HG02798 (cell line): ENCODE measurements around the gene AXIN1.
"Not testable (repeated sequence)": the region's sequence is repeated elsewhere in the genome, so short reads cannot be mapped to it uniquely, and the experiment has no call there.

Experiments
- ATAC-seq: cut with Tn5 transposase; IDR thresholded peaks from one replicate; pipeline ENCODE4 v1.9.1; 2021; ENCODE audit warnings: mild to moderate bottlenecking; ENCODE audit not compliant: unreplicated experiment, poor library complexity

Gene AXIN1

DNA sequence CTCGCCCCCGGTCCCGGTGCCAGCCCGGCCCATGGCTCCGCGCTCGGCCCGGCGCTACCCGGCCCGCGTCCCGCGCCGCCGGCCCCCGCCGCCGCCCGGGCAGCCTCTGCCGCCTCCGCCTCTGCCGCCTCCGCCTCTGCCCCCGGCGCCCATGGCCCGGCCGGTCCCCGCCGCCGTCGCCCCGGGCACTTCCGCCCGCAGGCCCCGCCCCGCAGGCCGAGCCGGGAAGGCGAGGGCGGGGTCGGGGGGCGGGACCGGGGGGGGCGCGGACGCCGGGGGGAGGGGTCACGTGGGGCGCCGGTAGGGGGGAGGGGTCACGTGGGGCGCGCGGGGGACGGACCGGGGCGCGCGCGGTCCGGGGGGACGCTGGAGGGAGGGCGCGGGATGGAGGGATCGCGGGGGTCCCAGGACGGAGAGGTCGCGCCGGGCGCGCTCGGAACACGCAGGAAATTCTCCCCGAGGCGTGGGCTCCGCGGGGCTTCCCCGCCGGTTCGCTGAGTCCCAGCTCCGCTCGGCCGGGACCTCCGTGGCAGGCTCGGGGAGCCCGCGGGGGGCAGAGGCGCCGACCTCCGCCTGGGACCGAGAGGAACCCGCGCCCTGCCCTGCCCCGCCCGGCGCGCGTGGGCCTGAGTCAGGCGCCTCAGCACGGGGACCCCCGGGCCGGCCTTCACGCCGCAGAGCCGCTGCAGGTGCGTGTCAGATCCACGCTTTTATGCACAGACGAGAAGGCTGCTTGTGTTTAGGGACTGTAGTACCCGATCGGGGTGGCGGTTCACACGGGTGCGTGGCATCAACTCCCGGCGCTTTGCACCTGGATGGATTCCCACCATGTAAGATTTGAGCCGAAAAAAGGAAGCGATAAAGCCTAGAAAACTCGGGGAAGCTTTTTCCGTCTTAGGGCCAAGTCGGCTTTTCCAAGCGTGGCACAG lies 29.5 kb upstream of the AXIN1 start, which contains the start of gene PGAP6:
TSS of gene PGAP6 (minus strand) at position 190 of the 929 bp plus-strand sequence. CDS start at position 33, 157 bp downstream.
- peak; percentile 74 for ATAC-seq

DNA sequence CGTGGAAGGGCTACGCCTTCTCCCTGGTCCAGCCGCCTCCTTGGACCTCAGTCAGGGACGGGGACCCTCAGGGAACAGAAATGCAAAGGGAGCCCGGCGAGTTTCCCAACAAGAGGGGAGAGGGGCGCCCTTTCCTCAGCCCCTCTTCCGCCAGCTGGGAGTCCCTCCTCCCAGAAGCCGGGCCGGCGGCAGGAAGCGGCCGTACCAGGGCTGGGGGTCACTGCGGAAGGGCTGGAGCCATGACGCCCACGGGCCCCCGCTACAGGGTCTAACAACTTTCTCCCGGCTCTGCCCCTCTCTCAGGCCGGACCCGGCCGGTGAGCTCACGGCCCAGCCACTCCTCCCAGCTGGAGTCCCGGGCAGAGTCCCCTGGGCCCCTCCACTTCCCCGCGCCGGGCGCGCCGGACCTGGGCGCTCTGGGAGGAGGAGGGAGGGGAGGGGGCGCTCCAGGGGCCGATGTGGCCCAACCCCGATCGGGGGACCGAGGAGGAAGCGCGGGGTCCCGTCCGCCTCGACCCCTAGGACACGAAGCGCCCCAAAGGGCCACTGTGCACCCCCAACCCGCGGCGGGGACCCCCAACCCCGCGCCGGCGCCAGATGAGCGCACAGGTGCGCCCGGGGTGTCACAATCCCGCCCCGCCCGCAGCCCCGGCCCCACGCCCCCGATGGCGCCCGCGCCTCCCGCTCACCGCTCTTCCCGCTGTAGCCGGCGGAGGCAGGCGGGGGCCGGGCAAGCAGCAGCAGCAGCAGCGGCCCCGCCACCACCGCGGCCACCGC lies 28.7 kb upstream of the AXIN1 start:
- ATAC-seq = peak; percentile 14

DNA sequence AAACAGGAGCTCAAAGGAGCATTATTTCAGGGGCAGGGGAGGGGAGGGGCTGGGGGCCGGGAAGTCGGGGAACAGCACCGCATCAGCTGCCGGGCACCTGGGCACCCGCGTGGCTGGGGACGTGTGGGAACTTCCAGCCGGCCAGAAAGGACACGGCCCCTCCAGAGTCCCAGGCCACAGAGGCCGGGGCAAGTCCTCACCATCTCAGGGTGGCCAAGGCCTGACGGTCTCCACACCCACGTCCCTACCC lies 28.2 kb upstream of the AXIN1 start:
- ATAC-seq = no peak

DNA sequence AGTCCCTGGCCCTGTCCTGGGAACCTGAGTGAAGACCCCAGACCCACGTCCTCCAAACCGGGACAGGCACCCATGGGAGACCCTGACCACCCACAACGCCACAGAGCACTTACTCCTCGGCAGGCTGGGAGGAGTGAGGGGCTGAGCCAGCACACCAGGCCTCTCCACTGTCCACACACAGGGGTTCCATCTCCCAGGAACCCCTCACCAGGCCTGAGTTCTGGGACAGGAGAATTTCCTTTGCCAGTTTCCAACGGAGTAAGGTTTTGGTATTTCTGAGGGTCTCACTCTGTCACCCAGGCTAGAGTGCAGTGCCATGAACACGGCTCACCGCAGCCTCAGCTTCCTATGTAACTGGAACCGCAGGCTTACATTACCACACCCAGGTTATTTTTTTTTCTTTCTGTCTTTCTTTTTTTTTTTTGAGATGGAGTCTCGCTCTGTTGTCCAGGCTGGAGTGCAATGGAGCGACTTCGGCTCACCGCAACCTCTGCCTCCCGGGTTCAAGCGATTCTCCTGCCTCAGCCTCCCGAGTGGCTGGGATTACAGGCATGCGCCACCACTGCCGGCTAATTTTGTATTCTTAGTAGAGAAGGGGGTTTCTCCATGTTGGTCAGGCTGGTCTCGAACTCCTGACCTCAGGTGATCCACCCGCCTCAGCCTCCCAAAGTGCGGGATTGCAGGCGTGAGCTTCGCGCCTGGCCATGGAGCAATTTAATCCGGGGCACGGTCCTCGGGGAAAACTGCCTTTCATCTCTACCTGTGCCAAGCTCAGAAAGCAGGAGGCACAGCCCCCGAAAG lies 27.6 kb upstream of the AXIN1 start:
- no peak for ATAC-seq

DNA sequence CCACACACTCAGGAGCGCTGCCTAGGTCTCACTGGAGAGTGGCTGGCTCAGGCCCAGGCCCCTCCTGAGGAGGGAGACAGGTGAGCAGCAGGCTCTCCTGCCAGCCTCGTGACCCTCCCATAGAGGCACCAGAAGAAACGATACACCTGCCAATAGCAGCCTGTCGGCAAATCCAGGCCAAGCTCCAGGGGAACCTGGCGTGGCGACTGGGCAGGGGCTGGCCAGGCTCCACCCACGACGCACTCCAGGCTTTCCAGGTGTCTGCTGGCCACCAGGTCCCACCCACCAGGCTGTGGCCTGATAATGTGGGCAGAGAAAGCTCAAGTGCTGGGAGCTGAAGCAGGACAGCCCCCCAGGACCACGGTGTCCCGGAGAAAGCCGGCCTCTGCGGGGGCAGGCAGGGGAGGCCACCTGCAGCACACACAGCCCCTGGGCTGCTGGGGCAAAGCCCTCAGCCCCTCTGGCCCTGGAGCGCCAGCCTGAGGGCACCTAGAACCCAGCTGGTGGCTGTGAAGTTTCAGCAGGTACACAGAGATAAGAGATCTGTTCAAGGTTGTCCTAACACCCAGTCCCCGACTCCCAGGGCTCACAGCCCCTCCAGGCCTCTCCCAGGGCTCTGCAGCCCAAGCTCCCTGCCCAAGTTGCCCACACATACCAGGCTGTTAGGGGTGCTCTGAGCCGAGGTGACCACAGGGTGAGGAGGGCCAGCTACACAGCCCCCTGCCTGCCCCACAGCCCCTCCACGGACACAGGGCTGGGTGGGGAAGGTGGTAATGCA lies 26.8 kb upstream of the AXIN1 start:
- no peak for ATAC-seq

DNA sequence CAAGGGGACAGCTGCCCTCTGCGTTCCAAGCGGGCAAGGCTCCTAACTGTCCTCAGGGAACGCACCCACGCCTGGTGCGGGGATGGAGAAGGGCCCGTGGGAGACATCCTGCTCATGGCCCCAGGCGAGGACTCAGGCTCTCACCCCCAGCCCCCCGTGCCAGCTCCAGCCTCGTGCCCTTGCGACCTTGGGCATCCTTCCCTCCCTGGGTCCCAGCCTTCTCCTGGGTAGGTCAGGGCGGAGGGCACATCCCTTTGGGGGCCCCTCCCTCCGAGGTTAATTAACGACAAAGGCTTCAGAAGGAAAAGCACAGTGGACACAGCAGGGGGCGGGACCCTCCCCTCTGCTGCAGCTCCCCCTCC lies 26.3 kb upstream of the AXIN1 start:
- ATAC-seq = no peak

DNA sequence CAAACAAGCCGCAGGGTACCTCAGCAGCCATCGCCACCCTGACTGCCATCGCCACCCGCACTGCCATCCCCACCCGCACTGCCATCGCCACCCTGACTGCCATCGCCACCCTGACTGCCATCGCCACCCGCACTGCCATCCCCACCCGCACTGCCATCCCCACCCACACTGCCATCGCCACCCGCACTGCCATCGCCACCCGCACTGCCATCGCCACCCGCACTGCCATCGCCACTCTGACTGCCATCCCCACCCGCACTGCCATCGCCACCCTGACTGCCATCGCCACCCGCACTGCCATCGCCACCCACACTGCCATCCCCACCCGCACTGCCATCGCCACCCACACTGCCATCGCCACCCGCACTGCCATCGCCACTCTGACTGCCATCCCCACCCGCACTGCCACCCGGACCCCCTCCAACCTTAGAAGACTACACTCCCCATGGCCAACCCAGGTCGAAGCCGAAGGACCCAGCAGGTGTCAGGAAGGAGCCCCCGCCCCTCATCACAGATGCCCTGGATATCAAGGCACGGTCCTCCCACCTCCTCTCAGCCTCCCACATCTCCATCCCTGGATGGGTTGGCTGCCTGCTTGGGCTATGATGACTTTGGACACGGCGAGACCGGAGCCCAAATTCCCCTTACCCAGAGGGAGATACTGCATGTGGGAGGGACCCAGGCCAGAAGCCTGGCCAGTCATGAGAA lies 25.7 kb upstream of the AXIN1 start:
- ATAC-seq = not testable (repeated sequence)

DNA sequence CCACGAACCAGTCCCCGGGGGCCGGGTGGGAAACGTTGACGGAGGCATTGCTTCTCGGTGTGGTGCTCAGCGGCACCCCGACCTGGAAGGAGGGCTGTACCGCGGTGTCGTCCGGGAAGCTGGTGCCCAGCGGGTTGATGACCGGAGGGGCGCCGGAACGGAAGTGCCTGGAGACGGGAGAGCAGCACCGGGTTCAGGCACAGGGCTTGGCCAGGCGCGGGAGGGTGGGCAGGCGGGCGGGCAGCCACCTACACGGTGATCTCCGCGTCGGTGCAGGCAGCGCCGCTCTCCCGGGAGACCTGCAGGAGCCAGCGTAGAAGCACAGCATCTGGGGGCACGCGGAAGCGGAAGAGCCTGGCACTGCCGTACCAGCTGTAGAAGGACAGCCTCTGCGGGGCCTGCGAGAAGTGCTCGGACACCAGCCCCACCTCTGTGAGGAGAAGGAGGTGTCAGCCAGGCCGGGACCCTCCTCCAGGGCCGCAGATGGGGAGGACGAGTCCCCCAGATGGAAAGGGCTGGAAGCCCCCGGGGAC lies 25.0 kb upstream of the AXIN1 start:
- ATAC-seq = no peak

DNA sequence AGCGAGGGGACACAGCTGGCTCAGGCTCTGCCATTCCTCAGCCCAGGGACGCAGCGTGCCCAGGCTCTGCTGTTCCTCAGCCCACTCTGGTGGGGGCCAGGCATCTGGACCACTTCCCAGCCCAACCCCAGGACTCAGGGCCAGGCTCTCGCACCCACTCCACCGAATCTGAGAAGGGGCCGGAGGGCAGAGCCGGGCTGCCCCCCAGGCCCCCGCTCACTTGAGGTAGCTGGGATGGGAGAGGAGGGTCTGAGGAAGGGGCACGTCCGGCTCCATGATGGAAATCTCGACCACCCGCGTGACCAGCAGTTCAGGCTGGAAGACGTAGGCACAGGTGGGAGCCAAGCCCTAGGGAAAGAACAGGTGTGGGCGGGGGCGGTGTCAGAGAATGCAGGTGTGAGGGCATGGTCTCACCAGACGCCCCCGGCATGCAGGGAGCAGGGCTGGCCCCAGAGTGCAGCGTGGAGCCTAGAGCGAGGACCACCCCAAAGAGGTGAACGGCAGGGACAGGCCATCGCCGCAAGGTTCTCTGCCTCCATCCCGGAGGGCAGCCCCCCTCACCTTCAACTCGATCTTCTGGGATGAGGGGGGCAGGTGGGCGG lies 24.4 kb upstream of the AXIN1 start:
- no peak for ATAC-seq

DNA sequence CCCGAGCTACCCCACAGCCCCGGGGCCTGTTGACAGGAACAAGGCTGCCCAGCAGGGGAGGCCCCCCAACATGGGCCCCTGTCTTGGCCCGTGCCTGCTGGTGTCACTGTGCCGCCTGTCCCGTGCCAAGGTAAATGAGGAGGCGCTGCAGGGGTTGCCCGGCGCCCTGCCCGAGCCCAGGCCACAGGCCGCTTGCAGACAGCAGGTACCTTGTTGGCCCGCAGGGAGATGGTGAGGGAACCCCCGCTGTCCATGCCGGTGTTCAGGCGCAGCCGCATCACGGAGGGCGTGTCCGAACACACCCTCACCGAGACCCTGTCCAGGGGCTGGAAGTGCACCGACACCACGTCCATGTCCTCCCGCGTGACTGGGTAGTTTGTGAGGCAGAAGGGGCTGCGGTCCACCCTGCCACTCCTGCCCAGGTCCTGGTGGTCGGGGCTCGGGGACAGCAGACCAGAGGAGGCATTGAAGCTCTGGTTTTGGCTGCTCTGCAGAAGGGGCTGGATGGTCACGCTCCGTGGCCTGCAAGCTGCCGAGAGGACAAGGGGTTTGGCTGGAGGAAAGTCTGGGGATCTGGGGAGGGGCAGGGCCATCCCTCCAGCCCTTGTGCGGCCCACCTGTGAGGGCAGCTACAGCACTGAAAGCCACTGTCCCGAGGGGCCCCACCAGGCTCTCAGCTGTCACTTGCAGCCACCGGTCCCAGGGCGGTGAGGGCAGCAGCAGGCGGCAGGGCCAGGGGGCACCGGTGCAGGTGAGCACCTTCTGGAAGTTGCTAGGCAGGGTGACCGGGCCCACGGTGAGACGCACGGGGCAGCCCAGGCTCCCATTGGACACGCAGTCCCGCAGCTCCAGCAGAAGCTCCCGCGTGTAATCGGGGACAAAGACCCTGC lies 23.6 kb upstream of the AXIN1 start:
- no peak for ATAC-seq

DNA sequence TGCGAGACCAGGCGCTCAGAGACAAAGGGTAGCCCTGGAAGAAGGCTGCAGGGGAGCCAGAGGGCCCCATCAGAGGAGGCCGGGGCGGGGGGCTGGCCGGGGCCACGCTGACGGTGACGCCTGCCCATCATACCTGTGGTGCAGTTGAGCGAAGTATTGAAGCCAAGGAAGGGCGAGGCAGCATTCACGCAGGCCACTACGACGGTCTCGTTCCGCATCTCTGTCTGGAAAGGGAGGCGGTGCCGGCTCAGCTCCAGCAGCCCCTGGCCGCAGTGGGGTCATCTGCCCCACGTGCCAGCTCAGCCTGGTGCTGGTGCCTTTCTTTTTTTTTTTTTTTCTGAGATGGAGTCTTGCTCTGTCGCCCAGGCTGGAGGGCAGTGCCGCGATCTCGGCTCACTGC lies 22.7 kb upstream of the AXIN1 start:
- no peak for ATAC-seq

DNA sequence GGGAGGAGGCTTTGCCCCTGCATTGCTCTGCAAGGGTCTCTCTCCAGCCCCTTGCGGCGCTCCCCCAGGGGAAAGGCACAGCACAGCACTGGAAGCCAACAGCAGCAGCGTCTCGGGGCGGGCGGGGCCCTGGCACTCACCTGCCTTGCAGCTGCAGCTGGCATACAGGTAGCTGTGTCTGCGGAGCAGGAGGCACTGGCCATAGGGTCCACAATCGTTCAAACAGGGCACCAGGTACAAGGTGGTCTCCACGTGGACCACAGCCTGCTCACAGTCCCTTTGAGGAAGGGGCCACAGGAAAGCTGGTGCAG lies 22.0 kb upstream of the AXIN1 start:
- no peak for ATAC-seq

DNA sequence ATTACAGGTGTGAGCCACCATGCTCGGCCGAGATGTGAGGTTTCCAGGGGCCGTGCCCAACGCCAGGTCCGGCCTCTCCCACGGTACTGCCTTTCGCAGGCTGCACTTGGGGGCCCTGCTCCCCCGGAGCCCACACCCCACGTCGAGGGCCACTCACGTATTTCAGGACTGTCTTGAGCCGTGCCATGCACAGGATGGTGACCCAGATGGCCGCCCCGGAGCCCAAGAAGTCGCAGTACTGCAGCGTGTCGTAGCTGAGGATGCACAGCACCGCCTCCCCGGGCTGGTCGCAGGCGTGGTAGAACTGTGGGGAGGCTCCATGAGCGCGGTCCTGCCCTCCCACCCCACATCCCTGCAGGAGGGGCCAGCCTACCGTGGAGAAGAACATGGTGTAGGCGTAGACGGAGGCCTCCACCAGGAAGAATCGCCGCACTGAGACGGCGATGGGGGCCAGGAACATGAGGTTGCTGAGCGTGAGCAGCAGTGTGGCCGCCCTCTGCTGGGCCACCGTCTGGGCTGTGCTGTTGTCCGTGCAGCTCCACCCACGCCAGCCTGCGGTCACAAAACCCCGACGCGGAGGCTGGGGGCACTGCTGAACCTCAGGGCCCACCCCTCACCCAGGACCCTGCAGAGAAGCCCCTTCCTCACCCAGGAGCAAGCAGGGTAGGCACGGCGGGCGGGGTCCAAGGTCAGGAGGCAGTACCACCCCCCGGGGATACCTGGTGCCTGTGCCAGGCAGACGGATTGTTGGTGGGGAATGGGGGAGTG lies 21.5 kb upstream of the AXIN1 start:
- no peak for ATAC-seq

DNA sequence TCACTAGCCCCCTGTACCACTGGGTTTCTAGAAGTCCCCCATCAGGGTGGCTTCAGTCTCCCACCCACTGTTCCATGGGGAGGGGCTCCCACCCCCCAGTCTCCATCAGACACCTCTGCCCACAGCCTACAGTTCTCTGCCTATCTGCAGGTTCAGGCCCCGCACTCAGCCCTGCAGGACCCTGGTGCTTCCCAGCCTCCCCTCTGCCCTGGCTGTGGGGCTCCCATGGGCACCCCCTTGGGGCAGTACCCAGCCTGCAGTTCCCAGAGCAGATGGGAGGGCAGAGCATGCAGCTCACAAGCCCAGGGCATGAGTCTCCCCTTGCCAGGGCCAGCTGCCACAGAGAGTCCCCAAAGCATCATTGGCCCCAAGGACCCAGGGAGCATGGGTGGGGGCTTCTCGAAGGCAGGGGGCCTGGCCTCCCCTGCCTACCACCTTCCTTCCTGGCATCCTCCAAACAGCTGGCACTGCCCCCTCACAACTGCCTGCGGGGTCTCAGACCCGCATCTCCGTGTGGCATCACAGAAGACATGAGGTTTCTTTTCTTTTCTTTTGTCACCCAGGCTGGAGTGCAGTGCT lies 20.6 kb upstream of the AXIN1 start:
- ATAC-seq = no peak

DNA sequence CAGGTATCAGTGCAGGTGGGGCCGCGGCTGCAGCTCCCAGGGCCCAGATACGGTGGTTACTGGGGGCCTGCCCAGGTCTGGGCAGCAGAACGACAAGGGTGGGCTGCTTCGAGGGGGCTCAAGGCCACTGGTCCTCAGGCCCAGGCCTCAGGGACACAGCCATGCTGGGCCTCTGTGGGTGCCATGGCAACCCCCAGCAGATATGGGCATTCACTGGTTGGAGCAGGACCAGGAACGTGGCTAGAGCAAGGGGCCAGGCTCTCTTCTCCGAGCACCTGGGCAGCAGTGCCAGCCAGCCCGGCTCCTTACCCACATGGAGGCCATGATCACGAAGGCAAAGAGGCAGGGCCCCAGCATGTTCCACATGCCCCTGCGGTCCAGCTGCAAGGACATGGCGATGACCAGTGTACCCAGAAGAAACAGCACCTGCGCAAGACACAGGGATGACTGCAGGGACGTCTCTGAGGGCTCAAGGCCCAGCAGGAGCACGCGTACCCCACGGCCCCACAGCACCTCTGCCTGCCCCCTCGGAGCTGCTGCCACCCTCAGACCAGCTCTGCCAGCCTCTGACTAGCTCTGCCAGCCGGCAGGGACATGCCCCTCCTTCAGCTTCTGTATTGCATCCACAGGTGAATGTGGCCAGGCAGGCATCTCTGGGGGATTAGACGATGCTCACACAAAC lies 19.9 kb upstream of the AXIN1 start:
- no peak for ATAC-seq

DNA sequence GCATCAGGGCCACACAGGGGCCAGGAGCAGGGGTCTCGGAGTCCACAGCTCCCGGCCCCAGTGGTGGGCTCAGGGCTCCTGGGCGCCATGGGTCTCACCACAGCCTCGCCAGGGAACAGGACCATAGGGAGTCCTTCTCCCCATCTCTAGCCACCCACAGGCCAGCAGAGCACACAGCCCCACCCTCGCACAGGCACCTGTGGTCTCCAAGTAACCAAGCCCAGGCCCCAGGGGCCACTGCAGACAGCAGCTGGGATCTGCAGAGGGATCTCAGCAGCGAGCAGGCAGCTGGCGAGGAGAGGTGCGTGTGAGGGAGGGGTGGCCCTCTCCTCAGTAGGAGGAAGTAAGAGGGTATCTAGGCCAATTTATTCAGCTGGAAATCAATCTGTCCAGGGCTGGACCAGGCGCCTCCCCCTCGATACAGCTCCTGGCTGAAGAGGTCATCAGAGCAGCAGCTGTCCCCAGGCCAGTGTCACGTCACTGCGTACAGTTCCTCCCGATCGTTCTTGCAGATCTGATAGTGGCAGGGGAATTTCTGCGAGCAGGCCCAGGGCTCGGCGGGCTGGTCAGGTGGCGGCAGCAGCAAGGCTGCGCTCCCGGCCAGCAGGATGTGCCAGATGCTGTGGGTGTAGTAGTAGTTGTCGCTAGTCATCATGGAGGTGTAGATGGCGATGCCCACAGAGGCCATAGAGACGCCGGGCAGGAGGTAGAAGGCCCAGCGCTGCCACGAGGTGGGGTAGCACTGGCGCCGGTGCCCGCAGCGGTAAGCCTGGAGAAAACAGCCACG lies 19.2 kb upstream of the AXIN1 start:
- ATAC-seq = no peak
